ENCODE measurements around the gene RASL10B.

- no peak for TF ChIP-seq SUZ12 (IDR thresholded peaks at IDR 0.05)
- no peak for TF ChIP-seq FOXM1 (IDR thresholded peaks at IDR 0.05; ENCODE audit: borderline replicate concordance)
- no peak for TF ChIP-seq L3MBTL2 (conservative IDR thresholded peaks at IDR 0.05)
- no peak for TF ChIP-seq BHLHE40 (IDR thresholded peaks at IDR 0.05; ENCODE audit: borderline replicate concordance)
- no peak for TF ChIP-seq NFRKB (IDR thresholded peaks at IDR 0.05)
- TF ChIP-seq TARDBP (IDR thresholded peaks at IDR 0.05), result no peak
- no peak for TF ChIP-seq CTBP1 (IDR thresholded peaks at IDR 0.05; ENCODE audit: borderline replicate concordance)
- no peak for TF ChIP-seq SP1 (IDR thresholded peaks at IDR 0.05)
- no peak for TF ChIP-seq FOXA1 (IDR thresholded peaks at IDR 0.05)
- no peak for TF ChIP-seq HDGF (IDR thresholded peaks at IDR 0.05; ENCODE audit: borderline replicate concordance)
- TF ChIP-seq PKNOX1 (IDR thresholded peaks at IDR 0.05), result no peak
- no peak for TF ChIP-seq FOXK2 (IDR thresholded peaks at IDR 0.05)
- no peak for TF ChIP-seq ZNF384 (IDR thresholded peaks at IDR 0.05)
Measured at GRCh38 chr17:35748979-35749378, 17.5 kb downstream of the RASL10B start.
